22Rv1 (cell line): ENCODE measurements around the gene GRAMD1B.

Source experiments
- H3K27ac ChIP-seq: fragments of 450-650 bp; 2 replicates; pipeline ENCODE4 v1.5.1; 2017
- ZFX ChIP-seq: fragments of 450-650 bp; IDR thresholded peaks from 2 replicates; pipeline ENCODE4 v1.6.1; 2017; ENCODE audit warnings: antibody characterized with exemption, borderline replicate concordance
- TF ChIP-seq, protein P1 (sequence below): fragments of 450-650 bp; IDR thresholded peaks from 2 replicates; pipeline ENCODE4 v1.5.1; 2017; ENCODE audit warnings: mild to moderate bottlenecking

Gene GRAMD1B

DNA sequence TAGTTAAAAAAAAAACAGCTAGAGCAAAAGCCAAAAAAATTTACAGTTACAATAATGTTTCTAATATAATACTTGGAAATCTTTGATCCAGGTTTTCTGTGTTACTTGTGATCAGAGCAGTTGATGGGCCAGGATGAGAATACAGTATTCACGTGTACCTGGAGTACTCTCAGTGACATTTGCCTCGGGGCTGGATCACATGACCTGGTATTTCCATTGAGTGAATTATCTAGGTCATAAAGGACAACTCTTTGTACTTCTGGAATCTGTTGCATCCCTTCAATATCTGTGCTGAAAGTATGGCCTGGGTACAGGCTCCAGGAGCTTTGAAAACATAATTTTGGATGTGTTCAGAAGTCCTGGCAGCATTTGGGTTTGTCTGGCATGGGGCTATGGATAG, 93.5 kb downstream of the GRAMD1B start:
- TF ChIP-seq ZFX: no peak
- TF ChIP-seq, protein P1, sequence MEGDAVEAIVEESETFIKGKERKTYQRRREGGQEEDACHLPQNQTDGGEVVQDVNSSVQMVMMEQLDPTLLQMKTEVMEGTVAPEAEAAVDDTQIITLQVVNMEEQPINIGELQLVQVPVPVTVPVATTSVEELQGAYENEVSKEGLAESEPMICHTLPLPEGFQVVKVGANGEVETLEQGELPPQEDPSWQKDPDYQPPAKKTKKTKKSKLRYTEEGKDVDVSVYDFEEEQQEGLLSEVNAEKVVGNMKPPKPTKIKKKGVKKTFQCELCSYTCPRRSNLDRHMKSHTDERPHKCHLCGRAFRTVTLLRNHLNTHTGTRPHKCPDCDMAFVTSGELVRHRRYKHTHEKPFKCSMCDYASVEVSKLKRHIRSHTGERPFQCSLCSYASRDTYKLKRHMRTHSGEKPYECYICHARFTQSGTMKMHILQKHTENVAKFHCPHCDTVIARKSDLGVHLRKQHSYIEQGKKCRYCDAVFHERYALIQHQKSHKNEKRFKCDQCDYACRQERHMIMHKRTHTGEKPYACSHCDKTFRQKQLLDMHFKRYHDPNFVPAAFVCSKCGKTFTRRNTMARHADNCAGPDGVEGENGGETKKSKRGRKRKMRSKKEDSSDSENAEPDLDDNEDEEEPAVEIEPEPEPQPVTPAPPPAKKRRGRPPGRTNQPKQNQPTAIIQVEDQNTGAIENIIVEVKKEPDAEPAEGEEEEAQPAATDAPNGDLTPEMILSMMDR: no peak
- H3K27ac ChIP-seq: no peak overlapping the region

DNA sequence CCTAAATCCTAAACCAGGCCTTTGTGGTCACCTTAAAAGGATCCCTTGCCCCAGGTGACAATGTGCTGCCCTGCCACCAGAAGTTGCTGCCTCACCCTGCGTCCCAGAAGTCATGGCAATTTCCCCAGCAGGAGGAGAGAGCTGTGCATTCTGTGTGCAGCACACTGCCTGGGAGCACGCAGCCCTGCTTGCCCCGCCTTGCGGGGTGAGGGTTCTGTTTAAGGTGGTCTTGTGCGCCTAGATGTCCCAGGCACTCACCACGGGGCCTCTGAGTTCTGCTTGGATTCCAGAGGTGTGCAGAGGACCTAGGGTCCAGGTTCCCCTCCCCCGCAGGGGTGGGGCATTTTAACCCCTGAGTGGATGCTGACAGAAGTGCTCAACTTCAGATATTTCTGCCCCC, 95.0 kb downstream of the GRAMD1B start:
- H3K27ac ChIP-seq: no peak overlapping the region
- TF ChIP-seq, protein P1: no peak
- no peak for TF ChIP-seq ZFX

DNA sequence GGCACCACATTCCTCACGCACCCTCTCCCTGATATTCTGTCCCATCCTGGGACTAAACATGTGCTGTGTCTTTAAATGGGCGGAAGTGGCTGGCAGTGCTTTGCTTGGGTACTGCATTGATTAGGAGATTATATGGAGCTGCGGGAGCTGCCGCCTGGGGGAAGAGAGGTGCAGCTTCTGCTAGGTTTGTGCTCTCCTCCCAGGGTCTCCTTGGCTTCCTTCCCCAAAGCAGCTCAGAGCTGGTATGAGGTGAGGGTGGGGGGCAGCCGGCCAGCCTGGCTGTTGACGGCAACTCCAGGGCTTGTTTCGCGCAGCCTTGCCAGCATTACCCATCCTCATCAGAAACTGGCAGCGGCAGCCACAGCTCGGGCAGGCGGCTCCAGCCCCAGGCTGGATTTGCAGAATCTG, 95.4 kb downstream of the GRAMD1B start:
- H3K27ac ChIP-seq: no peak overlapping the region

DNA sequence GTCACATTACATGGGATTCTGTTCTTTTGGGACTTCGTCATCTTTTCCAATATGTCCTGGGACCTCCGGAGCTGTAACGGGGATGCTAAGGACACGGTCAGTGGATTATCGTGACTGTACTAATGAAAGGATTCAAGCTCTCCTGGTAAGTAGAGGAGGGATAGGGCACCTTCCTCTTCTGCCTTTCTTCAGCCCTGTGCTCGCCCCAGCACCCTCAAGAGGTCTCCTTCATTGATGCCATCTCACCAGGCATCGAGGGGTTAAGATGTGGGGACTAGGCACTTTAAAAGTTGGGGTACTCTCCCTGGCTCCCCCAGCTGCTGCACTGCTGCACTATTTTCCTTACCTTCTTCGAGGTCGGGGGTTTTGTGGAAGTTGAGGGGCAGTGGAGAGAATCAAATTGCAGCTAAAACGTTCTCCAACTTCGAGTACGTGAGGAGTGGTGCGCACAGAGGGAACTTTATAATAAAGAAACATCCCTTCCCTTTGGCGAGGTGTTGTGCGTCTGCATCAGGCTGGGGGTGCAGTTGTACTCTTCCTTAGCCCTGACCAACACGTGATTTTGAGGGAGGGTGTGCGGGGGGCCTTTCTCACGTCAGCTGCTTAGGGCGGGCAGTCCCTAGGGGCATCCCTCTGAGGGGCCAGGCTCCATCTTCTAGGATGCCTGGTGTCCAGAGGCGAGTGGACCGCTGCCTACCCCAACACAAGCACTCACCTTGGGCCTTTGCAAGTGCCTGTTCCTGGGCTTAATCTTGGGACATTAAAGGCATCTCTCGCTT, 96.1 kb downstream of the GRAMD1B start:
- H3K27ac ChIP-seq: no peak overlapping the region
- TF ChIP-seq, protein P1: no peak
- no peak for TF ChIP-seq ZFX

More for the DNA sequence above, 95.4 kb downstream of the GRAMD1B start:
- TF ChIP-seq, protein P1: no peak
- TF ChIP-seq ZFX: no peak

DNA sequence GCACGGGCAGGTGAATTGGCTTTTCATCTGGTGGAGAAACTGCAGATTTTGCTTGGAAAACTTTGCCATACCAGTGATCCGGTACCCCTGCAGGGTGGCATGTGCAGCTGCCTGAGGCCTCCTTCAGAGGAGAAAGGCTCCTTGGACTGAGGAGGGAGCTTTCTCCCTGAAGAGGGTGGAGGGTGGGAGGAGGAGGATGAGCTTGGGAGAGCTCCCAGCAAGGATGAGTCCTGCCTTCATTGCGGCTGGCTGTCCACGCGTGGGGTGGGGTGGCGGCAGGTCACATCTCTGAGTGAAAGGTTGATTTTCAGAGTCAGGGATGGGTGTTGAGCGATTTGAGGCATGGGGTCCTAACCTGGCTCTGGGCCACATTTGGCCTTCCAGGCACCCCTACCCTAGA, 96.8 kb downstream of the GRAMD1B start:
- no peak overlapping the region for H3K27ac ChIP-seq
- TF ChIP-seq, protein P1: no peak

DNA sequence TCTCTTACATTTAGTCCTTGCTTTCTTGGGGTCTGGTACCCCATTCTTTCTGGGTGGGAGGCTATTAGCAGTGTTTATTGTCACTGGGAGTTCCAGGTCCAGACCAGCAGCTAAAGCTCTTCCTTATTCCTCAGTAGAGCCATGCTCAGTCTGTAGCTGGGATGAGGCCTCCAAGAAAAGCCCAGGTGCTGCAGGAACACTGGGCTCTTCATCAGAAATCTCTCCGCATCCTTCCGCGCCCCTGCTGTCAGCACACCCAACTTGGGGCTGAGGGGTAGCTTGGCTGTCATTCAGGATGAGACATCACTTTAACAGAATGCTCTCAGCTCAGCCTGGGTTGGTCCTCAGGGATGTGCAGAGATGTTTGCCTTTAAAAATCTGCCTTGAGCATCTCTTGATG, 97.5 kb downstream of the GRAMD1B start:
- TF ChIP-seq, protein P1: no peak
- TF ChIP-seq ZFX: no peak
- H3K27ac ChIP-seq: no peak overlapping the region

DNA sequence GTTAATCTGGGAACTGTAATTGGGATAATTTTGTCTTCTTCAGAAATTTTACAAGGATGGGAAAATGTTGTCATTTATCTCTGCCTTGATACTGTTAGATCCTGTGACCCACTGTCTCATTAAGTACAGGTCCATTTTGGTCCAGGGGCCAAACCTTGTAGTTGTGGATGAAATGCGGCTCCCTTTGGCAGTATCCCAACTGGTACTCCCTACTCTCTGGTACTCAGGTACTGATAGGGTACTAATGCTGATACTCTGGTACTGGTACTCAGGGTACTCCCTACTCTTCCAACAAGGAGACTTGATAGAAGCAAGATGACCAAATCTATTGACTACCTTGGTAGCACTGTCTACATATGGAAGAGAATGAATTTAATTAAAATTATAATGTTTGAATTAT, 97.9 kb downstream of the GRAMD1B start:
- H3K27ac ChIP-seq: no peak overlapping the region
- no peak for TF ChIP-seq ZFX
- TF ChIP-seq, protein P1: no peak
